GM12874 (cell line): ENCODE results near the gene PRR30.

ENCODE experiments used
- TF ChIP-seq, protein P1 (sequence below): IDR thresholded peaks from 2 replicates; pipeline ENCODE4 v1.5.1; 2011; ENCODE audit warnings: low read depth, mild to moderate bottlenecking, control low read depth, low read length, moderate library complexity; ENCODE audit not compliant: insufficient read depth

PRR30 gene

GRCh38 chr2:27177441-27178351, 38.5 kb upstream of the PRR30 start:
- TF ChIP-seq, protein P1, sequence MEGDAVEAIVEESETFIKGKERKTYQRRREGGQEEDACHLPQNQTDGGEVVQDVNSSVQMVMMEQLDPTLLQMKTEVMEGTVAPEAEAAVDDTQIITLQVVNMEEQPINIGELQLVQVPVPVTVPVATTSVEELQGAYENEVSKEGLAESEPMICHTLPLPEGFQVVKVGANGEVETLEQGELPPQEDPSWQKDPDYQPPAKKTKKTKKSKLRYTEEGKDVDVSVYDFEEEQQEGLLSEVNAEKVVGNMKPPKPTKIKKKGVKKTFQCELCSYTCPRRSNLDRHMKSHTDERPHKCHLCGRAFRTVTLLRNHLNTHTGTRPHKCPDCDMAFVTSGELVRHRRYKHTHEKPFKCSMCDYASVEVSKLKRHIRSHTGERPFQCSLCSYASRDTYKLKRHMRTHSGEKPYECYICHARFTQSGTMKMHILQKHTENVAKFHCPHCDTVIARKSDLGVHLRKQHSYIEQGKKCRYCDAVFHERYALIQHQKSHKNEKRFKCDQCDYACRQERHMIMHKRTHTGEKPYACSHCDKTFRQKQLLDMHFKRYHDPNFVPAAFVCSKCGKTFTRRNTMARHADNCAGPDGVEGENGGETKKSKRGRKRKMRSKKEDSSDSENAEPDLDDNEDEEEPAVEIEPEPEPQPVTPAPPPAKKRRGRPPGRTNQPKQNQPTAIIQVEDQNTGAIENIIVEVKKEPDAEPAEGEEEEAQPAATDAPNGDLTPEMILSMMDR = no peak

DNA sequence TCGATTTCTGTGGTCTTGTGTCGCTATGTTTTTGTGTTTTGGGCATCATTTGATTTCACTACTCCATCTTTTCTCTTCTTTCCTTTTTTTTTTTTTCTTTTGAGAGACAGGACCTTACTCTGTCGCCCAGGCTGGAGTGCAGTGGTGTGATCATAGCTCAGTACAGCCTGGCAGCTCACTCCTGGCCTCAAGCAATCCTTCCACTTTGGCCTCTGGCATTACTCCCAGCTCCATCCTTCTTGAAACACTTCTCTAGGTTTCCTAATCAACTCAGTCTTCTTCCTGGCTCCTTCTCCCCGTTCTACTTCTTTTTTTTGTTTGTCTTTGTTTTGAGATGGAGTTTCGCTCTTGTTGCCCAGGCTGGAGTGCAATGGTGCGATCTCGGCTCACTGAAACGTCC, 36.1 kb upstream of the PRR30 start:
- TF ChIP-seq, protein P1 = no peak

GRCh38 chr2:27174638-27175037, 35.4 kb upstream of the PRR30 start:
- TF ChIP-seq, protein P1 = no peak

- TF ChIP-seq, protein P1 = no peak
Observed at GRCh38 chr2:27171351-27171848, 32.2 kb upstream of the PRR30 start.

GRCh38 chr2:27170581-27171337, 31.5 kb upstream of the PRR30 start:
- TF ChIP-seq, protein P1 = no peak

DNA sequence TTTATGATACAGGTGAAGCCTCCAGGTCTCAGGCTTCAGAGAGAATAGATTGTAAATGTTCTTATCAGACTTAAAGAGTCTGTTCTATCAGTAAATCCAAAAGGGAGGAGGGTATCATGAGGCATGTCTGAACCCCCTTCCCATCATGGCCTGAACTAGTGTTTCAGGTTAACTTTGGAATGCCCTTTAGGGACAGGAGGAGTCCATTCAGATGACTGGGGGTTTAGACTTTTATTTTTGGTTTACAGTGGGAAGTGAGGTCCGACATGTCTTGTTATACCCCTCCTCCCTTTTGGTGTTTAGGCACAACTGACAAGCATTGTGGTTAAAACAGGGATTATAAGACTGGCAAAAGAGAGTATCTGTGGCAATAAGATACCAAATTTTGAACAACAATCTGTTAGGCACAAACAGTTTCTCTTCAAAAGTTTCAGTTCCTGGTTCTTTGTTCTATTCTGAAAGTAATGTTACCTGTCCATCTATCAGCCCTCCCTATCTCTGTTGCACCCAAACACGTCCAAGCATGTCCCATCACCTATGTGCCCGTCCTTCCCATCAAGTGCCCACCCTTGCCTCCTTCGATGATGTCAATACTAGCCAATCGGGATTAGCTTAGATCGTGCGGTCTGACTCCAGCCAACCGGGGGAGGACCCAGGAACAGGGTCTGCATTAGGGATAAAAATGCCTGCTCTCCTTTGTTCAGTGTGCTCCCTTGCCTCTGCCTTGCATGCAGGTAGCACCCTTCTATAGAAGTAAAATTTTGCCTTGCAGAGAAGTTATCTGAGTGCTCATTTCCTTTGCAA, 26.0 kb upstream of the PRR30 start:
- TF ChIP-seq, protein P1 = no peak
